Spleen (tissue), 11 donors: Measurements from ENCODE around the gene BCL7C. TPM values are rescaled to one million over a fixed set of nuclear protein-coding genes. Genes with fewer than 3 reads are reported as not detected.

Experiments
- DNase-seq: peaks from one replicate; pipeline ENCODE4 v3.0.0-alpha.2; 2020
- H3K27ac ChIP-seq, 8 donors: fragments of 200-600 bp; sonication (generic) in 7 of 8; 1 replicate in 4 of 8; 2 replicates in 4 of 8; pipeline versions ENCODE4 v1.5.0 to v1.8.0; 2016 to 2021; ENCODE audit warnings: inconsistent platforms in 4 of 8, mild to moderate bottlenecking in 4 of 8, moderate library complexity in 1 of 8
- H3K27me3 ChIP-seq, 7 donors: fragments of 200-600 bp; sonication (generic) in 6 of 7; replicated peaks in 1 of 7; 1 replicate in 4 of 7; 2 replicates in 3 of 7; pipeline versions ENCODE4 v1.5.0 to v1.8.0; 2016 to 2021; ENCODE audit warnings: inconsistent platforms in 3 of 7, mild to moderate bottlenecking in 1 of 7
- H3K36me3 ChIP-seq, 6 donors: fragments of 200-600 bp; sonication (generic) in 5 of 6; 1 replicate in 4 of 6; 2 replicates in 2 of 6; pipeline versions ENCODE4 v1.5.0 to v1.8.0; 2016 to 2021; ENCODE audit warnings: inconsistent platforms in 2 of 6
- H3K4me1 ChIP-seq, 6 donors: fragments of 200-600 bp; sonication (generic) in 5 of 6; 1 replicate in 3 of 6; 2 replicates in 3 of 6; pipeline versions ENCODE4 v1.5.0 to v1.8.0; 2016 to 2021; ENCODE audit warnings: inconsistent platforms in 3 of 6
- H3K4me3 ChIP-seq, 8 donors: fragments of 200-600 bp; sonication (generic) in 7 of 8; 1 replicate in 4 of 8; 2 replicates in 4 of 8; pipeline versions ENCODE4 v1.5.0 to v1.8.0; 2016 to 2021; ENCODE audit warnings: inconsistent platforms in 4 of 8, mild to moderate bottlenecking in 4 of 8, moderate library complexity in 2 of 8
- H3K9me3 ChIP-seq, 8 donors: fragments of 200-600 bp; sonication (generic) in 7 of 8; 1 replicate in 4 of 8; 2 replicates in 4 of 8; pipeline versions ENCODE4 v1.5.0 to v1.8.0; 2016 to 2021; ENCODE audit warnings: inconsistent platforms in 4 of 8
- POLR2A ChIP-seq, 3 donors: fragments of 450-650 bp; IDR thresholded peaks; one replicate each; pipeline ENCODE4 v1.5.1; 2017; ENCODE audit warnings: antibody characterized with exemption in 3 of 3, mild to moderate bottlenecking in 1 of 3
- POLR2AphosphoS5 ChIP-seq, 3 donors: sonication (generic); formaldehyde crosslinking; IDR thresholded peaks; one replicate each; pipeline ENCODE4 v1.5.1; 2017; ENCODE audit warnings: antibody characterized with exemption in 3 of 3
- WGBS, 5 donors: extraction: QIAGEN DNeasy Blood & Tissue Kit in 3 of 5; methylation state at CpG; one replicate each; pipeline versions ENCODE4 v1.1.5 to v1.1.7; 2013 to 2018; 5-methylcytosine and 5-hydroxymethylcytosine counted together
- intact Hi-C: fragments of 100-400 bp; cut with DNase I; formaldehyde crosslinking; loops from one replicate; pipeline ENCODE4 v1.15.0; 2023; ENCODE audit warnings: low total_unique reads
- polyA plus RNA-seq, 3 donors: library from polyadenylated mRNA; stranded (reverse); fragments of 200-250 nt; gene quantifications; one replicate each; pipeline ENCODE4 v1.2.1, GENCODE V29; 2013
- total RNA-seq, 7 donors: library from RNA; depleted of rRNA in 3 of 7; stranded (reverse); fragments of >200 nt in 3 of 7; fragmentation: NEBNext Ultra II Directional in 4 of 7; extraction: Animal tissue kit (Norgen Biotek cat#: 25700) in 4 of 7; gene quantifications; one replicate each; pipeline versions ENCODE4 v1.1.0 to v1.2.1, GENCODE V29; 2016 to 2021
- TF ChIP-seq, protein P1 (sequence below), 11 experiments: fragments of 200-600 bp in 7 of 11; fragments of 450-650 bp in 4 of 11; sonication (generic) in 4 of 11; IDR thresholded peaks in 8 of 11; conservative IDR thresholded peaks in 3 of 11; 1 replicate in 7 of 11; 2 replicates in 4 of 11; pipeline versions ENCODE4 v1.4.0 to v1.8.0; 2016 to 2021; ENCODE audit warnings: antibody characterized with exemption in 11 of 11, inconsistent platforms in 4 of 11, mild to moderate bottlenecking in 1 of 11
- donor health status: healthy with polysubstance abuse.
- donor health status: DM: no; HTN: no; CAD: no; lungs with moderate emphysema.
- donor health status: DM: no; HTN: no; CAD: no.
- donor health status: Bipolar disorder and iron deficiency.
- donor health status: healthy.
- donor health status: DM: no; HTN: no; CAD: no.
- donor health status: DM: yes; HTN: yes; CAD: no.

The BCL7C gene
- total and polyA plus RNA-seq, 10 donors, result 15.5 to 38.7 (median 22.9) TPM

DNA sequence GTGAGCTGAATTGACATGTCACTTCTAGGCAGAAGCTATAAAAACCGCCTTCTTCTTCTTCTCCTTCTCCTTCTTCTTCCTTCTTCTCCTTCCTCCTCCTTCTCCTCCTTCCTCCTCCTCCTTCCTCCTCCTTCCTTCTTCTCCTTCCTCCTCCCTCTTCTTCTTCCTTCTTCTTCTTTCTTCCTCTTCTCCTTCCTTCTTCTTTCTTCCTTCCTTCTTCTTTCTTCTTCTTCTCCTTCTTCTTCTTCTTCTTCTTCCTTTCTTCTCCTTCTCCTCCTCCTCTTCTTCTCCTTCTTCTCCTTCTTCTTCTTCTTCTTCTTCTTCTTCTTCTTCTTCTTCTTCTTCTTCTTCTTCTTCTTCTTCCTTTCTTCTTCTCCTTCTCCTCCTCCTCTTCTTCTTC is 24.7 kb upstream of the BCL7C start:
- peaks cover 3 to 17% (median 8%) of the 10 kb centered on the region in 6 donors for H3K4me1 ChIP-seq
- no peaks in the 10 kb centered on the region for H3K27me3 ChIP-seq
- H3K36me3 ChIP-seq, result no peaks in the 10 kb centered on the region
- WGBS, 5 donors, result 67 to 86% (median 78%) methylated on average over 1 of the region's 1 CpG
- H3K4me3 ChIP-seq, result no peak overlapping the region
- DNase-seq, result no peak
- TF ChIP-seq POLR2AphosphoS5 (IDR thresholded peaks at IDR 0.05), result no peak
- TF ChIP-seq POLR2A (IDR thresholded peaks at IDR 0.05), result no peak
- TF ChIP-seq, protein P1, sequence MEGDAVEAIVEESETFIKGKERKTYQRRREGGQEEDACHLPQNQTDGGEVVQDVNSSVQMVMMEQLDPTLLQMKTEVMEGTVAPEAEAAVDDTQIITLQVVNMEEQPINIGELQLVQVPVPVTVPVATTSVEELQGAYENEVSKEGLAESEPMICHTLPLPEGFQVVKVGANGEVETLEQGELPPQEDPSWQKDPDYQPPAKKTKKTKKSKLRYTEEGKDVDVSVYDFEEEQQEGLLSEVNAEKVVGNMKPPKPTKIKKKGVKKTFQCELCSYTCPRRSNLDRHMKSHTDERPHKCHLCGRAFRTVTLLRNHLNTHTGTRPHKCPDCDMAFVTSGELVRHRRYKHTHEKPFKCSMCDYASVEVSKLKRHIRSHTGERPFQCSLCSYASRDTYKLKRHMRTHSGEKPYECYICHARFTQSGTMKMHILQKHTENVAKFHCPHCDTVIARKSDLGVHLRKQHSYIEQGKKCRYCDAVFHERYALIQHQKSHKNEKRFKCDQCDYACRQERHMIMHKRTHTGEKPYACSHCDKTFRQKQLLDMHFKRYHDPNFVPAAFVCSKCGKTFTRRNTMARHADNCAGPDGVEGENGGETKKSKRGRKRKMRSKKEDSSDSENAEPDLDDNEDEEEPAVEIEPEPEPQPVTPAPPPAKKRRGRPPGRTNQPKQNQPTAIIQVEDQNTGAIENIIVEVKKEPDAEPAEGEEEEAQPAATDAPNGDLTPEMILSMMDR (IDR thresholded peaks at IDR 0.05 in 8 of 11, conservative IDR thresholded peaks at IDR 0.05 in 3 of 11), result no peak
- no peak overlapping the region for H3K27ac ChIP-seq
- H3K9me3 ChIP-seq, result no peaks in the 10 kb centered on the region
- intact Hi-C loops, result no loop called here

DNA sequence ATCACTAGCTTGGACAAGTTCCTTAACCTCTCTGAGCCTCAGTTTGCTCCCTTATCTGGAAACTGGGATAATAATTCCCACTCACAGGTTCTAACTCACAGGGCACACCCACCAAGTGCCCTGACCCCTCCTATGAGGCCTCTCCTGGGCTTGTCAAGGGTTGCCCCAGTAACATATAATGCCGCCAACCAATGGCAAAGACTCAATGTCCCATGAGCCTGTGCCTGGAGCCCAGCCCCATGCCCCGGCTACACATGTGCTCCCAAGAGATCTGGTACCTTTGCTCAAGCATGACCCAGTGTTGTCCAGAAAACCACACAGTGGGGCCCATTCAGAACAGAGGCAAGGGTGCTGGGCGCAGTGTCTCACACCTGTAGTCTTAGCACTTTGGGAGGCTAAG is 21.0 kb upstream of the BCL7C start:
- no peak overlapping the region for H3K27ac ChIP-seq
- no peak for DNase-seq
- no peak overlapping the region for H3K4me3 ChIP-seq
- no peaks in the 10 kb centered on the region for H3K27me3 ChIP-seq
- no peaks in the 10 kb centered on the region for H3K9me3 ChIP-seq
- H3K36me3 ChIP-seq, result no peaks in the 10 kb centered on the region
- intact Hi-C loops, result no loop called here
- TF ChIP-seq, protein P1 (IDR thresholded peaks at IDR 0.05 in 8 of 11, conservative IDR thresholded peaks at IDR 0.05 in 3 of 11), result no peak
- TF ChIP-seq POLR2A (IDR thresholded peaks at IDR 0.05), result peak in 1 of 3 donors; percentile 20
- TF ChIP-seq POLR2AphosphoS5 (IDR thresholded peaks at IDR 0.05), result no peak
- H3K4me1 ChIP-seq, result no peaks in the 10 kb centered on the region
- WGBS, 5 donors, result 71 to 88% (median 78%) methylated on average over 2 to 3 of the region's 3 CpGs

DNA sequence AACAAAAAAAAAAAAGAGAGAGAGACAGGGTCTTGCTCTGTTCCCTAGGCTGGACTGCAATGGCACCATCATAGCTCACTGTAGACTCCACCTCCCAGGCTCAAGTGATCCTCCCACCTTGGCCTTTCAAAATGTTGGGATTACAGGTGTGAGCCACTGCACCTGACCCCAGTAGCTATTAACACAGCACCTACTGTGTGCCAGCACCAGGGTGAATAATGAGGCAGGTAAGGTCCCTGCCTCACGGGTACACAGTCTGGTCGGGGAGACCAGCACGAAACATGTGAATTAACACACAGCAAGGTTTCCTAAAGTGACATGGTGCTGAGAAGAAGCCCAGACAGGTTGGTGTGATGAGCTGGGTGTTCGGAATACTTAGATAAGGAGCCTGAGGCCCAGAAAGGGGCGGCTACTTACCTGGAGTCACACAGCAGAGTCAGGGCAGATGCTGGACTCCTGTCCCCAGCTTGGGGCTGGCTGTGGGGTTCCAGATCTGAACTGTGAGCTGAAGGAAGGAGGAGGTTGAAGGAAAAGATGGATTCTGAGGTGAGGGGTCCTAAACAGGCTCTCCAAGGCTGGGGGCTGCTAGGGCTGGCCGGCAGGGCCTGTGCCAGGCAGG is 19.0 kb upstream of the BCL7C start:
- TF ChIP-seq, protein P1 (IDR thresholded peaks at IDR 0.05 in 8 of 11, conservative IDR thresholded peaks at IDR 0.05 in 3 of 11), result no peak
- TF ChIP-seq POLR2A (IDR thresholded peaks at IDR 0.05) (no peak), POLR2AphosphoS5 (IDR thresholded peaks at IDR 0.05) (no peak)
- intact Hi-C loops, result no loop called here
- Histone ChIP-seq H3K4me3 (no peak overlapping the region), H3K27ac (no peak overlapping the region), H3K9me3 (no peaks in the 10 kb centered on the region), H3K4me1 (peaks cover 0 to 3% (median under 1%) of the 10 kb centered on the region in 6 donors), H3K27me3 (no peaks in the 10 kb centered on the region), H3K36me3 (no peaks in the 10 kb centered on the region)
- 88 to 96% (median 94%) methylated on average over 6 of the region's 6 CpGs for WGBS, 5 donors
- DNase-seq, result no peak

DNA sequence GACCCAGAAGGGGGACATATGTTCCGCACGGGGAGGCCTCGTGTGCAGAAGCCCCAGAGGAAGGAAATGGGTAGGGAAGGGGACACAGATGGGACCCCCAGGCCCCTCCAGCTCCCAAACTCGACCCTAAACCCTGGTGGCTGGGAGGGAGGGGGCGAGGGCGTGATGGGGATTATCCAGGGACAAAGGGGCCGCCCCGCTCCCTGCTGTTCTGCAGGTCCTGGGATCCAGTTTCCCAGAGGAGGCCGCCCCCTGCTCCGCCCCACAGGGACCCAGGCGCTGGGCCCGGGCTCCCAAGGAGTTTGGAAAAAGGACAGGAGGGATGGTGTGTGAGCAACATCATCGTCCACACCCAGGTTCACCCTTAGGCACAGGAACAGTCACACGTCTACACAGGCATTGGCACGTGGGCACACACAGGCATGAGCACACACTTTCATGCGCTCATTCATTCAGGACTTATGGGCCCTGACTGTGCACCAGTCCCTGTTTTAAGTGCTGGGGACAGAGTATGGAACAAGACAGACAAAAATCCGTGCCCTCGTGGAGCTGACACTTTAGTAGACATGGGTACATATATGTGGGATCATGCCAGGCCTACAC is 16.7 kb upstream of the BCL7C start:
- TF ChIP-seq, protein P1 (IDR thresholded peaks at IDR 0.05 in 8 of 11, conservative IDR thresholded peaks at IDR 0.05 in 3 of 11), result no peak
- TF ChIP-seq POLR2AphosphoS5 (IDR thresholded peaks at IDR 0.05) (no peak), POLR2A (IDR thresholded peaks at IDR 0.05) (no peak)
- H3K4me3 ChIP-seq, result no peak overlapping the region
- no peaks in the 10 kb centered on the region for H3K9me3 ChIP-seq
- intact Hi-C loops, result no loop called here
- WGBS, 5 donors, result 64 to 74% (median 72%) methylated on average over 17 to 18 of the region's 18 CpGs
- H3K4me1 ChIP-seq, result peaks cover 0 to 18% (median 6%) of the 10 kb centered on the region in 6 donors
- H3K27me3 ChIP-seq, result no peaks in the 10 kb centered on the region
- H3K27ac ChIP-seq, result no peak overlapping the region
- H3K36me3 ChIP-seq, result no peaks in the 10 kb centered on the region
- DNase-seq, result no peak
